ENCODE data around the gene LRRTM4. TPM values are rescaled to one million over a fixed set of nuclear protein-coding genes. Genes with fewer than 3 reads are reported as not detected.

Gene LRRTM4
- total and polyA plus RNA-seq, 2 experiments from 2014 or later, result not detected

DNA sequence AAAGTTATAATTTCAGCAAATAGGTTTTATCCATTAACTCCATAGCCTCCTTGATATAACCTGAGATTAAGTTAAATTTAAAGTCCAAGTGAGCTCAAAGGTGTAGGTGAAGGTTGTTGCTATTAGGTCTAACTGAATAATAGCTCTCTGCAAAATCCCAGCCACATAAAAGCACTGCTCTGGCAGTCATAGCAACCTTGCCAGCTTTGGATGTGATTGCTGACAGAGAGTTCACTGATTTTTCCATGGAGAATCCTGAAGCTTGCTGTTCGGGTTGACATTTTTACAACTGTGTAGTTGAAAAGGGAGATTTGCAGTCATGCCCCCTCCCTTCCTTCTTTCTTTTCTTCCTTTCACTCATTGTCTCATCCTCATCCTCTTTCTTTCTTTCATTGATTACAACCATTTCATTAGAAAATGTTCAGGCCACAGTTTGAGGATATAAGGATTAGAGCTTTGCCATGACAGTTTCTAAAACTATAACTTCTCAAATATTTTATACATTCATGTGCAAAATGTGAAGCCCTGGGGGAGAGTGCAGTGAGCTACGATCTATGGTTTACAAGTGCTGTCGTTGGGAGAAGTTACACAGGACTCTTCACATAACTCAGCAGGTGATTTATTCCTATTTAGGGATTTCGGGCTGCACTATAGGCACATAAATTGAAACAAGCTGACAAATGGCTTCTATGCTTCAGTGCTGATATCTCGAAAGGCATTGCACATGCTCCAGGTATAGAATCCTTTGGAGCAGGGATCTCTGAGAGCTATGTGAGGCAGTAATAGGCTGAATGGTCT is 193.8 kb downstream of the LRRTM4 start:
- no peak overlapping the region for H3K4me3 ChIP-seq
- H2AFZ ChIP-seq, result no peak overlapping the region
- H3K9me3 ChIP-seq (ENCODE audit: low read depth), result no peaks in the 10 kb centered on the region
- no peak overlapping the region for H3K9ac ChIP-seq
- no peaks in the 10 kb centered on the region for H3K9me2 ChIP-seq (ENCODE audit: insufficient read depth)
- H3K4me1 ChIP-seq (ENCODE audit: insufficient read depth), result no peaks in the 10 kb centered on the region
- no peaks in the 10 kb centered on the region for H3K27me3 ChIP-seq (replicated peaks; ENCODE audit: insufficient read depth)
- TF ChIP-seq EZH2phosphoT487 (IDR thresholded peaks at IDR 0.05; ENCODE audit: insufficient read depth, low read depth) (no peak), EZH2 (IDR thresholded peaks at IDR 0.05; ENCODE audit: insufficient read depth, poor library complexity, severe bottlenecking) (no peak)
- no peak overlapping the region for H3K27ac ChIP-seq
- H4K20me1 ChIP-seq (ENCODE audit: insufficient read depth), result no peaks in the 10 kb centered on the region
- in situ Hi-C loops (cut with MboI), result no loop called here
- no peaks in the 10 kb centered on the region for H3K36me3 ChIP-seq (ENCODE audit: low read depth)
- no peak for DNase-seq
- no peaks in the 10 kb centered on the region for H3F3A ChIP-seq (ENCODE audit: insufficient read depth)
- WGBS, 2 experiments (ENCODE audit: low coverage in 1 of 2, low lambda C conversion rate in 2 of 2, missing lambda C conversion rate in 2 of 2), result 1 to 3% methylated on average over 5 of the region's 5 CpGs
- H3K79me2 ChIP-seq (ENCODE audit: insufficient read depth), result no peaks in the 10 kb centered on the region
- no peak overlapping the region for H3K4me2 ChIP-seq (ENCODE audit: unreplicated experiment)

DNA sequence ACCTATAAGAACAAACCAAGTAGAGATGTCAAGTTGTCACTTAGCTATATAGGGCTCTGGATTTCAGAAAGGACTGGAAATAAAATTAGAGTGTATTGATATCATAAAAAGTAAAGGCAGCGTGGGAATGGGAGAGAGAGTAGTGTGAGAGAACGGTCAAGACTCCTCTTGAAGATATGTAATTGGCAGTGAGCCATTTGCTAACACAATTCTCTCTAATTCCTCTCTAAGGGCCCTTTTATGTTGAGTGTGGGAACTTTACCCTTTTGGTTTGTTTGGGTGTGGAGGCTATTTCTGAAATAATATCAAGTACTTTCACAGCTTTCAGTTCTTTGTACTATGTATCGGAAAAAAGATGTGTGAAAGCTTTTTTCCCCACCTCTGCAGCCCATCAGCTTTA is 196.8 kb downstream of the LRRTM4 start:
- H3K27me3 ChIP-seq (replicated peaks; ENCODE audit: insufficient read depth), result no peaks in the 10 kb centered on the region
- no peaks in the 10 kb centered on the region for H3K9me2 ChIP-seq (ENCODE audit: insufficient read depth)
- no peak overlapping the region for H3K9ac ChIP-seq
- no peaks in the 10 kb centered on the region for H3K79me2 ChIP-seq (ENCODE audit: insufficient read depth)
- no peak for DNase-seq
- WGBS, 2 experiments (ENCODE audit: low coverage in 1 of 2, low lambda C conversion rate in 2 of 2, missing lambda C conversion rate in 2 of 2), result 19 to 32% methylated on average over 3 of the region's 3 CpGs
- in situ Hi-C loops (cut with MboI), result no loop called here
- no peaks in the 10 kb centered on the region for H3K36me3 ChIP-seq (ENCODE audit: low read depth)
- no peaks in the 10 kb centered on the region for H3K9me3 ChIP-seq (ENCODE audit: low read depth)
- H4K20me1 ChIP-seq (ENCODE audit: insufficient read depth), result no peaks in the 10 kb centered on the region
- H2AFZ ChIP-seq, result no peak overlapping the region
- no peaks in the 10 kb centered on the region for H3F3A ChIP-seq (ENCODE audit: insufficient read depth)
- TF ChIP-seq EZH2phosphoT487 (IDR thresholded peaks at IDR 0.05; ENCODE audit: insufficient read depth, low read depth) (no peak), EZH2 (IDR thresholded peaks at IDR 0.05; ENCODE audit: insufficient read depth, poor library complexity, severe bottlenecking) (no peak)
- H3K4me3 ChIP-seq, result no peak overlapping the region
- no peak overlapping the region for H3K27ac ChIP-seq
- H3K4me1 ChIP-seq (ENCODE audit: insufficient read depth), result no peaks in the 10 kb centered on the region
- H3K4me2 ChIP-seq (ENCODE audit: unreplicated experiment), result no peak overlapping the region

DNA sequence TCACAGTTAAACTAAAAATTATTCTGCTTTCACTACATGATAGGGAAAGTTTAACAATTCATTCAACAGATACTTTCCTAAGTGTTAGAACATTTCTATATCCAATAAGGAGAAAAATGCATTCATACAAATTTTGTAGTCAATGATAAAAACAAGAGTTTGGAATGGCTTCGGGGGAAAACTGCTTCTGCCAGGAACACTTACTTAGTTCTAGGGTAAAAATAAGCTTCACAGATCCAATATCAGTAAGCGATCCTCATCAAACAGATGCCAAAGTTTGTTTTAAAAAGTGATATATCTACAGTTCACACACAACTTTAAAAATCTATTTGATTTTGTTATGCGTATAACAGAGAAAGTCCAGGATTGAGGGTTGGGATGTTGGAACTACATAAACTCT is 199.7 kb downstream of the LRRTM4 start:
- Histone ChIP-seq H3K9me2 (ENCODE audit: insufficient read depth) (no peaks in the 10 kb centered on the region), H3K27me3 (replicated peaks; ENCODE audit: insufficient read depth) (no peaks in the 10 kb centered on the region), H3K27ac (no peak overlapping the region), H3K4me3 (no peak overlapping the region), H3F3A (ENCODE audit: insufficient read depth) (no peaks in the 10 kb centered on the region), H3K4me2 (ENCODE audit: unreplicated experiment) (no peak overlapping the region), H4K20me1 (ENCODE audit: insufficient read depth) (no peaks in the 10 kb centered on the region), H3K36me3 (ENCODE audit: low read depth) (no peaks in the 10 kb centered on the region), H2AFZ (no peak overlapping the region), H3K4me1 (ENCODE audit: insufficient read depth) (no peaks in the 10 kb centered on the region), H3K9ac (no peak overlapping the region), H3K79me2 (ENCODE audit: insufficient read depth) (no peaks in the 10 kb centered on the region), H3K9me3 (ENCODE audit: low read depth) (no peaks in the 10 kb centered on the region)
- no peak for TF ChIP-seq EZH2 (IDR thresholded peaks at IDR 0.05; ENCODE audit: insufficient read depth, poor library complexity, severe bottlenecking)
- no peak for TF ChIP-seq EZH2phosphoT487 (IDR thresholded peaks at IDR 0.05; ENCODE audit: insufficient read depth, low read depth)
- DNase-seq, result no peak
- WGBS, 2 experiments (ENCODE audit: low coverage in 1 of 2, low lambda C conversion rate in 2 of 2, missing lambda C conversion rate in 2 of 2), result 31 to 36% methylated on average over 3 of the region's 3 CpGs
- in situ Hi-C loops (cut with MboI), result no loop called here

DNA sequence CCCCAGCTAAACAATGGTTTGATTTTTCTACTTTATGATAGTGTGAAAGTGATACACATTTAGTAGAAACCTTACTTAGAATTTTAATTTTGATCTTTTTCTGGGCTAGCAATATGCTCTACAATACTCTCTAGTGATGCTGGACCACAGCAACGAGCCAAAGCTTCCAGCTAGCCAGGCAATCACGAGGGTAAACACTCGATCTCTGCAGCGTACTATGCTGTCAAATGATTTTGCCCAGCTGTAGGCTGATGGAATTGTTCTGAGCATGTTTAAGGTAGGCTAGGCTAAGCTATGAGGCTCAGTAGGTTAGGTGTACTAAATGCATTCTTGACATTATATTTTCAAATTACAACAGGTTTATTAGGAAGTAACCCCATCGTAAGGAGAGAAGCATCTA is 207.5 kb downstream of the LRRTM4 start:
- no peak for TF ChIP-seq EZH2 (IDR thresholded peaks at IDR 0.05; ENCODE audit: insufficient read depth, poor library complexity, severe bottlenecking)
- no peak for TF ChIP-seq EZH2phosphoT487 (IDR thresholded peaks at IDR 0.05; ENCODE audit: insufficient read depth, low read depth)
- no peak for DNase-seq
- Histone ChIP-seq H3K4me2 (ENCODE audit: unreplicated experiment) (no peak overlapping the region), H4K20me1 (ENCODE audit: insufficient read depth) (no peaks in the 10 kb centered on the region), H3K9me2 (ENCODE audit: insufficient read depth) (no peaks in the 10 kb centered on the region), H3K27me3 (replicated peaks; ENCODE audit: insufficient read depth) (no peaks in the 10 kb centered on the region), H3F3A (ENCODE audit: insufficient read depth) (no peaks in the 10 kb centered on the region), H2AFZ (no peak overlapping the region), H3K4me3 (no peak overlapping the region), H3K9ac (no peak overlapping the region), H3K36me3 (ENCODE audit: low read depth) (no peaks in the 10 kb centered on the region), H3K79me2 (ENCODE audit: insufficient read depth) (no peaks in the 10 kb centered on the region), H3K4me1 (ENCODE audit: insufficient read depth) (no peaks in the 10 kb centered on the region), H3K27ac (no peak overlapping the region), H3K9me3 (ENCODE audit: low read depth) (no peaks in the 10 kb centered on the region)
- 6 to 11% methylated on average over 5 of the region's 5 CpGs for WGBS, 2 experiments (ENCODE audit: low coverage in 1 of 2, low lambda C conversion rate in 2 of 2, missing lambda C conversion rate in 2 of 2)
- in situ Hi-C loops (cut with MboI), result no loop called here

Data from GM23248 (cell line).